Fibroblast of peridontal ligament (primary cell): ENCODE results near the gene PRKCB.
"Not testable (repeated sequence)": the region's sequence is repeated elsewhere in the genome, so short reads cannot be mapped to it uniquely, and the experiment has no call there.

ENCODE experiments used
- DNase-seq: peaks from one replicate; pipeline ENCODE4 v3.0.0-alpha.2; 2010; ENCODE audit errors: extremely low read depth

Gene PRKCB

DNA sequence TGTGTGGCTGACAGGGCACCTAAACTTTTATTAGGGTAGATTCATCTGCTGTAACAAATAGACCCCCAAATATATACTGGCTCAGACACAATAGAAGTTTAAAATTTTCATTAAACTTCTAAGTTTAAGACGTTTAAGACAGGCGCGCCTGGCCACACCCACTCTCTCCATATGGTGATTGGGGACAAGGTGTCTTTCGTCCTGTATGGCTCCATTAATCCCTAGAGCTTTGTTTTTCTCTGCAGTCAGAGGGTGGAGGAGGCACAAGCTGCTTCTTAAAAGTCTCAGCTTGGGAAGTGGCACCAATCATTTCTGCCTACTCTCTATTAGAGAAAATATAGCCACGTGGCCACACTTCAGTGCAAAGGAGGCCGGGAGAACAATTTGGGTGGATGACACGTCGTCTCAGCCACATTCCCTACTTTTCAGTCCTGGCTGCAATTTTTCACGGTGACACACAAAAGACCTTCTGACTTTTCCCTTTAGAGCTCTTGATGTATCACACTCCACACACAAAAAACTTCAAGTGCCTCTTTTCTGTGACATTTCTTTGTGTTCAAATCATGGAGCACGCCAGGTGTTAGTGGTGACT is 294.8 kb downstream of the PRKCB start:
- DNase-seq, result no peak

DNA sequence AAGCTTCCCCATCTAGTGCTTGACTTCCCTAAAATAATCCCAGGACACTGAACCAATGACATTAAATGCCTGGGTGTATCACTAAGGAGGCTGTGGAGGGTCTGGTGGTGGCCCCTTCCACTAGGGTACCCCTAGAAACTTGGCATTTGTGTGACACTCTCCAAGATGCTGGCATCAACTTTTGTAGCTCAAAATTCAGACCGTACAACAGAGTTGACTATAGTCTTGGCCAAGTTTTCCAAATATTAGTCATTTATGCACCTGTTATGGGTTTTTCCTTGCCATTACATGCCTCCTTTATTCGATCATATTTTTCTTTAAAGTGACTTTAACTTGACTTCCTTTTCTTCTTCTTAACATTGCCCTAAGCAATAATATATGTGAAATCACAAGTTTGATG is 295.5 kb downstream of the PRKCB start:
- no peak for DNase-seq

DNA sequence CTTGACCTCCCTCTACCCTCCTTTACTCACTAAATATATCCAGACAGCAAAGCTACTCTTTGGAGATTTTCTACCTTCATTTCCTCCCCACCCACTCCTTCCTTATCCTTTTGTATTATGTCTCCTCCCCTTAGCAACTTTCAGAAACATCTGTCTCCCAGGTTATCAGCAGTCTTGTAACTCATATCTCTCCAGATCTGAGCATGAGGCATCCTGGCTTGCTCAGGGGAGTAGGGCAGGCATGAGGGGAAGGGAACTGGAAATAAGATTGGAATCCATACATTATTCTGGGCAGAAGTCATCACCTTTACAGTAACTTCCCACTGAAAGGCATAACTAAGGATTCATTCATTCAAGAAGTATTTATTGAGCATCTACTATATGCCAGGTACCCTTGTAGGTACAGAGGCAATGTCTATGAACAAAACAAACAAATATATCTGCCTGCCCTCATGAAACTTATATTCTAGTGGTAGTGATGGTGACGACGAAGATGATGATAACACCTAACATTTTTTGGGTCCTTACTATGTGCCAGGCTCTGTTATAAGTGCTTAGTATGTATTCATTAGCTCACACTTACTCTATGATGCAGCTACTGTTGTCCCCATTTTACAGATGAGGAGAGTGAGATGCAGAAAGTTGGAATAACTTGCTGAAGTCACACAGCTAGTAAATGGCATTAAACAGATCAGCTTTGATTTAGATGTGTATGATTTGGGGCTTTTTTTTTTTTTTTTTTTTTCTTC is 296.4 kb downstream of the PRKCB start:
- DNase-seq, result no peak

DNA sequence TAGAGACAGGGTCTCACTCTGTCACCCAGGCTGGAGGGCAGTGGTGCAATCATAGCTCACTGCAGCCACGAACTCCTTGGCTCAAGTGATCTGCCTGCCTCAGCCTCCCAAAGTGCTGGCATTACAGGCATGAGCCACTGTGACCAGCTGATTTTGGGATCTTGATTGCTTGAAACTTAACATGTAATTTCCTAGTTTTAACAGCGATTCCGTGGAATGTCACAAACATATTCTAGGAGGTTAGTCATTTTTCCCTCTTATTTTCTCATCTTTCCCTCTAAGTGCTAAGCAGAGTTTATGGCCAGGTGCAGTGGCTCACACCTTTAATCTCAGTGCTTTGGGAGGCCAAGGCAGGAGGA is 297.0 kb downstream of the PRKCB start:
- no peak for DNase-seq

DNA sequence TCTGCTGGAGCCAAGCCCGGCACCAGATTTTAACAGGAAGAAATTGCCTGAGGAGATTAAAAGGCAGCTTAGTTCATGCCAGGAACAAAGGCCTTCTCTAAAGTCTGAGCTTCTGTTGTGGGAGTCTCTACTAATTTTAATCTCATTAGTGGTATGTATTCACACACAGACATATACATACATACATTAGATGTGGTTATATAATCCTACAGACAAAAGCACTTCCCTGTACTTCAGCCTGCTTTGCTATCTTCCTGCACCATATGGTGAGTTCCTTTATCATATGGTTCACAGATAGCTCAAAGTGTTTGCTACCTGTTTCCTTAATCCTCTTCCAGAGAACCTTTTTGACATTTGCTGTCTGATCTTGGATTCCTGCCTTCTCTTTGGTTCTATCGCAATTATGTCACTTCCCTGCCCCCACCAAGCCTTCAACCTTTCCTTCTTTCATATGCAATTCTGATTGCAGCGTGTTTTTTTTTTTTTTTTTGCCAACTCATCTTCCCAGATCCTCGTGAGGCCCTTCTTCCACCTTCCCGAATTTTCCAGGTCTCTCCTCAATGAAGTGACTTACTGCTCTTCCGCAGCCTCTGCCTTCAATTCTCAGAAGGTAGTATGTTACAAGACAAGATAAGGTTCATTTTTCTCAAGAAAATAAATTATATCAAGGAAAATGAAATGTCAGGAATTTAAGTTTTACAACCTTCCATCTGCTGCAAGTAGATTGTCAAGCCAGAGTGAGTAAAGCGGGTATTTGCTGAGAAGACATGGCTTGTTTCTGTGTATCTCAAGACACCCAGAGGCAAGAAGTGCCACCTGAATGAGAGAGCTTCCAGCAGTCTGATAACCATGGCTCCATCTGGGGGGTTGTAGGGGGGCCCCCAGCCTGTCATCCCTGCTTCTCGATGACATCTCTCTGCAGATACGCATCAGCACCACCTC is 300.1 kb downstream of the PRKCB start:
- DNase-seq, result no peak

DNA sequence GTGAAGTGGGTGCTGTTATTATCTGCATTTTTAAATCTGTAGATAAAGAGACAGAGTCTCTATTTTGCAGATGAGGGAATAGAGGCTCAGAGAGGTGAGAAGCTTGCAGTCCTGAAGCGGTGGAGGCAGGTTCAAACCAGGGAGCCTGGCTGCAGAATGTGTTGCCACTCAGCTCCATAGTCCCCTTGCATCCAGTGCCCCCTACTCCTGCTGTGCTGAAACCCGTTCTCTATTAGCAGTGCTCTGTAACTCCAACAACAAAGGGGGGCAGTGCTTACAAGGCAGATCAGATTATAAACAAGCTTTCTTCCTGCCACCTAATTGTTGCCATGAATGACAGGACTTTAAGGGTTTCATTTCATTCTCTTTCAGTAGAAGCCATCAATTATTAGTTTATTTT is 302.2 kb downstream of the PRKCB start:
- no peak for DNase-seq

DNA sequence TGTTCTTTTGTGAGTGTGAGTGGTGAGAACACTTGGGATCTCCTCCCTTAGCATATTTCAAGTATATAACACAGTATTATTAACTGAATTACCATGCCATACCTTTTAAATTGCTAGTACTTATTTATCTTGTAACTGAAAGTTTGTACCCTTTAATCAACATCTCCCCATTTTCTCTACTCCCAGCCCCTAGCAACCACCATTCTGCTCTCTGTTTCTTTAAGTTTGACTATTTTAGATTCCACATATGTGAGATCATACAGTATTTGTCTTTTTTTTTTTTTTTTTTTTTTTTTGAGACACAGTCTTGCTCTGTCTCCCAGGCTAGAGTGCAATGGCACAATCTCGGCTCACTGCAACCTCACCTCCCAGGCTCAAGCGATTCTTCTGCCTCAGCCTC is 302.8 kb downstream of the PRKCB start:
- no peak for DNase-seq

DNA sequence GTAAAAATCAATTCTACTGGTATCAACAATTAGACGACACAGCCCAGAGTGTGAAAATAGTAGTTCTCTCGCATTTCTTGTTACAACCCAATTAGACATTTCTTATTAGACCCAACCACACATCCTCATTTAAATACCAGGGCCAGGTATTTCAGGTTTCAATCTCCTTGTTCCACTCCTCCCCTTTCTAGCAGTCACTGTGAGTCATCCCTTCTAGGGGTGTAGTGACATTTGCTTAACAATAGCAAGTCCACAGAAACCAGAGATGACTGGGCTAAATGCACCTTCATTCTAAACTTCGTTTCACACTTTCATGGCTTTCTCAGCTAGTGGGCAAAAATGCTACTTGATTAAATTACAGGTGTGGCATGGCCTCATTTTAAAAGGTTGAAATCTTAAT is 303.5 kb downstream of the PRKCB start:
- no peak for DNase-seq

DNA sequence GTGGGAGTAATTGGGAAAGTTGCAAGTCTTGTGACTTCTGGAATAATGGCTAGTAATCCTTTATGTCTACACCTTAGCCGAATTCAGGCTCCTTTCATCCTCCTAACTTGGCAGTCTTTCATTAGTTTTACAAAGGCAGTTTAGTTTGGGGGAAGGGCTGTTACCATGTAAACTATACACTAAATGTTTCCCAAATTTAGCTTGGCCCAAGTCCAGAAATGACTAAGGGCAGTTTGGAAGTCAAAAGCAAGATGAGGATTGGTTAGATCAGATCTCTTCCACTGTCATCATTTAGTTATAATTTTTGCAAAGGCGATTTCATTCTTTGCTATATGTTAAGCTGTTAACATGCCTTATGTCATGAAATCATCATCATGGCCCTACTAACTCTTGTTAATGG is 304.9 kb downstream of the PRKCB start:
- DNase-seq, result no peak

DNA sequence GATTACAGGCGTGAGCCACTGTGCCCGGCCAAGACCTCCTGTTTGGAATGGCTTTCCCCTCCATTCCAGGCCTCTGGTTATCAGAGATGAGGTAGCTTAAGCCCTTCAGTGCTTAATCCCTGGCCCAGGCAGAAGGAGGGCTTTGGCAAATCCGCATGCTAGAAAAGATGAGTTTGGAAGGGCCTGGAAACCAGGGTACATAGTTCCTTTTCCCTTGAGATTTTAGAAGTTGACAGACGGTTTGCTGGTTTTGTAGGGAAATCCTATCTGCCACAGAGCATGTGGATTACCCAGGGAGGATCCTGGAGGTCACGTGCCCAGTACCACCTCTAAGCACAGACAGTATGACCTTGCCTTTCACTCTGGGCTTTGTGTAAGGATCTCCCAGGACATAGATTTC is 305.7 kb downstream of the PRKCB start:
- DNase-seq, result no peak

DNA sequence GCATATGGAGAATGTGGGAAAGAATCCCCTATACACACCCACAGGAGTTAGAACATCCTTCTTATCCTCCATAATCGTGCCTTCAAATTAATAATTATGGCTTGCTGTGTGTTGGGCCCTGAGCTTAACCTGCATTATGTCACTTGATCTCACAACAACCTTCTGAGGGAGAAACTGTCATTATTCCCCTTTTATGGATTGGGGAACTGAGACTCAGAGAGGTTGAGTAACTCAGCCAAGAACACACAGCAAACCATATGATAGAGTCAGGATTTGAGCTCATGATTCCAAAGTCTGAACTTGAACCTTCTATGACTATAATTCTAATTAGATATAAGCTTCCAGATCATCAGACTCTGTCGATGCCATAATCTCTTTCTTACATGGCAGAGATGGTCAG is 306.1 kb downstream of the PRKCB start:
- no peak for DNase-seq

DNA sequence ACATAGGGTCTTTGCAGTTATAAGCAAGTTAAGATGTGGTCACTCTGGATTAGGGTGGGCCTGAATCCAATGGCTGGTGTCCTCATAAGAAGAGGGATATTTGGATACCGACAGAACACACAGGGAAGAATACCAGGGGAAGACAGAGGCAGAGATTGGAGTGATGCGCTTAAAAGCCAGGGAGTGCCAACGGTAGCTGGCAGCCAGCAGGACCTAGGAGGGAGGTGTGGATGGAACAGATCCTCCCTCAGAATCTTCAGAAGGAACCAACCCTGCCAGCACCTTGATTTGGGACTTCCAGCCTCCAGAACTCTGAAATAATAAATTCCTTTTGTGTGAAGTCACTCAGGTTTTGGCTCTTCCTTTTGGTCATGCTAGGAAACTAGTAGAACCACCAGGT is 310.1 kb downstream of the PRKCB start:
- no peak for DNase-seq

DNA sequence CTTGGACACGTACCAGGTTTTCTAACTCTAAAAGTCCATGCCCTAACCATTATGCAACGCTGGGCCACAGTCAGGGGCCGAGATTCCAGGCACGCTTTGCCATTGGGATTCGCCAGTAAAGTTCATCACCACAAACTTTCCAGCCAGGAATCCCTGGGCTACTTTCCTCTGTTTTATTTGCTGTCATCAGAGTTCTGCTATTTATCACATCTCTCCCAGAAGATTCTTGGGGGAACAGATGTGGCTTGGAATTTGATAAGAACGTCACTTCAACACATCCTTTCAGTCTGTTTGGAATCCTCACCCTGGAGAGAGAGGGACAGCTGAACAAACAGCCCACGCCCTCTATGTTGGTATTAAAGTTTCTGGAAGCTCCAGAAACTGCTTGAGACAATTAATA is 310.7 kb downstream of the PRKCB start:
- DNase-seq, result no peak

DNA sequence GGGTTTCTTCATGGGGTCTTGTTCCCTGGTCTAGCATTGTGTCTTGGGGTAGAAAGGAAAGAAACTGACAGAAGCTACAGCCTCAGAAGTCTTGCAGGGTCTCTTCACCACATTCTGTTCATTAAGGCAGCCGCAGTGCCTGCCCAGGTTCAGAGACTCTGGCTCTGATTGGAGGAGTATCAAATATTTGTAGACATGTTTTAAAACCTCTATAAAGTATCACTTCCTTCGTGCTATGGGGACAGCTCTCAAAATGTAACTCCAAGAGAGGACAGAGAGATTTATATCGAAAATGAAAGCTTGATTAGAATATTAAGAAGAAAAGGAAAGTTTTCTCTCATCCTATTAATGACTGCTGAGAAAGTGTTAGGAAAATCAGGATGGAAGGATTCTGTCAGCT is 313.3 kb downstream of the PRKCB start:
- no peak for DNase-seq

DNA sequence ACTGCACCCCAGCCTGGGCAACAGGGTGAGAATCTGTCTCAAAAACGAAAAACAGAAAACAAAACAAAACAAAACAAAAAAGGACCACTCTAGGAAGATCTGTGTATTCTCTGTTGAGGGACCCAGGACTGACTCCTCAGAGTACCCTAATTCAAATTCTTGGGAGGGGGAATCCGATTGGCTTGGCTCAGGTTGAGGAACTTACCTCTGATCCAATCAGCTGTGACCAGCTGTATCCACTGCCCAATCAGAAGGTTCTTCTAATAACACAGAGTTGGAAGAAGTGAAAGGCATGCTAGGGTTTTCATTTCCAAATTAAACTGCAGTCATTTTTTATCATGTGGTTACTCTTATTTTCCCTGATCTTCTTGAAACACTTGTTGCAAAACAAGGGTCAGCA is 314.5 kb downstream of the PRKCB start:
- no peak for DNase-seq

DNA sequence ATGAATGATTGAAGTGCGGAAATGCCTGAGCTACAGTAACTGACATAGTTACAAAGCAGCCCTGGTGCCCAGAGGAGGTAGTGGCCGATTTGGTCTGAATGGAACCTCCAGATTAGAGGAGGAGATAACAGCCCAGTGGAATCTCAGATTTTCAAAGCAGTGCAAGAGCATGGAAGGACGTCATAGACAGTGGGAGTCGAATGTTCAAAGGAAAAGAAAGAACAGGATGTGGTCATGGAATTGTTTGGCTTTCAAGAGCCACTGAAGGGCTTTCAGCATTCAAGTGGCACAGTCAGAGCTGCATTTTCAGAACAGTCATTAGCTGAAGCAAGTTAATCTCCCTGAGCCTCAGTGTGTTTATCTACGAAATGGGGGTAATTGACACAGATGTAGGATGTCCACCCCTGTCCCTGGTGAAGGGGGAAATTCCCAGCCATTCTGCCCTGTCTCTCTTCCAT is 315.7 kb downstream of the PRKCB start:
- DNase-seq, result no peak

DNA sequence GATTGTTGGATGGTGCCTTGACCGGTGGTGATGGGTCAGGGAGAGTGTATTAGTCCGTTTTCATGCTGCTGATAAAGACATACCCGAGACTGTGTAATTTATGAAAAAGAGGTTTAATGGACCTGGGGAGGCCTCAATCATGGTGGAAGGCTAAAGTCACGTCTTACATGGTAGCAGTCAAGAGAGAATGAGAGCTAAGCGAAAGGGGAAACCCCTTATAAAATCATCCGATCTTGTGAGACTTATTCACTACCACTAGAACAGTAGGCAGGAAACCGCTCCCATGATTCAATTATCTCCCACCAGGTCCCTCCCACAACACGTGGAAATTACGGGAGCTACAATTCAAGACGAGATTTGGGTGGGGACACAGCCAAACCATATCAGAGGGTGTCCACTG is 316.3 kb downstream of the PRKCB start:
- DNase-seq, result not testable (repeated sequence)

DNA sequence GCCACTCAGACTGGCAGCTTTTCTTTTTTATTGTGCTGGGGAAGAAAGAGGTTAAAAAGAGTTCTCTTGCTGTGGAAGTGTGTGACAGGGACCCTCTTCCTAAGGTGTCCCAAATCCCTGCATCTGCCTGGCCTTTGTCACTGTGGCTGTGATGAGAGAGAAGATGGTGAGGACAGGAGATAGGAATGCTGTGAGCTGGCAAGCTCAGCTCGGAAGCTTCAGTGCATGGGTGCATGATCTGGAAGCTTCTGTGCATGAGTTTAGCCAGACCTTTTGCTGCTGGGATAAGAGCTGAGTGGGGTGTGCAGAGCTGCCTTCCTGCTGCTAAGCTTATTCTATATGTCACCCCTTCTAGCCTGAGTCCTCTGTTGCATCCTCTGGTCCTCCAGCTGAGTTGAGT is 317.0 kb downstream of the PRKCB start:
- no peak for DNase-seq

DNA sequence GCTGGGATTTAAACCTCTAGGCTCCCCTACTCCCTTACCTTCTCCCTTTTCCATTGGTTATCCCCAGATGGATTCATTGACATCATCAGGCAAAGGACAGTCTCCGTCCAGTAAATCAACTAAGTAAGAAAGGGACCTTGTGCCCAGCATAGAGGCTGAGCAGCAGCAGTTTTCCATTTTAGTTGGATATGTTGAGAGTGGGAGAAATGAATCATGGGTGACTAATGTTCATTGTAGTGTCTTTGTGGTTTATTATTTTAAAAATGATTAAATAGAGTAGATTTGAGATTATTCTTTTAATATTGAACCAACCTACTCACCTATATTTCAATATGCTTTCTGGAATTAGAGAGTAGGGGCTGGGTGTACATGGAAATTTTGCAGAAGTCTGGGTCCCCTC is 321.0 kb downstream of the PRKCB start:
- DNase-seq, result no peak

DNA sequence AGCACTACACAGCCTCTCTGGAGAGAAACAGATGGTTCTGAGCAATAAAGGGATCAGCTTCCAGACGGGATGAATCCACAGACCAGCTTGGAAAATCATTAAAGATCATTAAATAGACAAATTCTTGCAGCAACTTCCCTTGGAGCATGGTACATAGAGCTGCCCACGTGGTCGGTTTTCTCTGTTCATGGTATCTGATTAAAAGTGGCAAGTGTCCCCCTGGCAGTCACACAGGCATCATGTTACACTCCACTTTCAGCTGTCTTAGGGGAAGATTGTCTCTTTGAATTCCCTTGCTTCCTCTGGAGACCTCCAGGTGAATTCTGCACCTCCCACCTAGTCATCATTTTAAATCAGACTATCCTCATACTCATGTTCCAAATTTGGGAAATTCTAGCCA is 328.2 kb downstream of the PRKCB start:
- DNase-seq, result no peak

DNA sequence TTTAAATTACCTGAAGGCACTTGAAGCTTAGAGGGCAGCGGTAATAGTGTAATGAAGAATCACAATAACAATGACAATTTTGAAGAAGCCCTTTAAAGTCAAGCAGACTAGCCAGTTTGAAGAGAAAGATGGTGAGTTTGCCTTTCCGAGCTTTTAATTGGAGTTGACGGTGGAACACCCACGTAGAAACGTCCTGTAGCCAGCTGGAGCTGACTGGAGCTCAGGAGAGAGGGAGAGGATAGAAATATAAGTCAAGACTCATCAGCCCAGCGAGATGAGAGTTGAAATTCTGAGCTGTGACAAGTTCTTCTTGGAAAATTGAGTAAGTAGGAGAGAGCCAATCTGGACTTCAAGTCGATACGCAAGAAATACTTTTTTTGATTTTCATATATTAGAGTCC is 328.6 kb downstream of the PRKCB start:
- DNase-seq, result no peak

DNA sequence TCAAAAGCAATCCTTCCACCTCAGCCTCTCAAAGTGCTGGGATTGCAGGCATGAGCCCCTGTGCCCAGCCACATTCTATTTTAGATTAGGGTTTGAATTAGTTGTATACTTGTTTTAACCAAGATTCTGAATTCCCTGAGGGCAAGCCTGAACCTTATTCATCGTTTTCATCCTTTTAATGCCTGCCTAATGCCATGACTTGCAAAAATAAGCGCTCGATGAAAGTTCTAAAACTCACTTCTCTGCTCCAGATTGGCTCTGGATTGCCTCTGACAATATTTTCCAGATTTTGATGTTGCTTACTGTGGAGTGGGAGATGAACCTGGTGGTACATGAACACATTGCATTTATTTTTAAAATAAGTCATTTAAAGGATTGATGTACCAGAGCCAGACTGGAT is 329.5 kb downstream of the PRKCB start:
- DNase-seq, result no peak
